ENCODE results near the gene WRAP53.

- no peak for TF ChIP-seq CTCF (IDR thresholded peaks at IDR 0.05; ENCODE audit: insufficient read depth, low read length, poor library complexity, severe bottlenecking)
- no peak for TF ChIP-seq EZH2phosphoT487 (conservative IDR thresholded peaks at IDR 0.05; ENCODE audit: low read length)
Measured at GRCh38 chr17:7707446-7707845, 19.2 kb downstream of the WRAP53 start.
